Cardiac muscle cell (in vitro differentiated cells and primary cell): ENCODE data around the gene ZNF281. TPM values are rescaled to one million over a fixed set of nuclear protein-coding genes. Genes with fewer than 3 reads are reported as not detected.

ENCODE experiments used
- DNase-seq, 2 donors: peaks; one replicate each; pipeline versions ENCODE4 v3.0.0 to v3.0.0-alpha.2; 2010 to 2017; ENCODE audit warnings: low read depth in 1 of 2, low spot score in 1 of 2
- H3K27ac ChIP-seq: fragments of 200-600 bp; sonication (generic); 2 replicates; pipeline ENCODE4 v1.5.1; 2016
- H3K27me3 ChIP-seq: fragments of 200-600 bp; sonication (generic); 2 replicates; pipeline ENCODE4 v1.6.0; 2016; ENCODE audit warnings: control low read depth
- H3K36me3 ChIP-seq: fragments of 200-600 bp; sonication (generic); 2 replicates; pipeline ENCODE4 v1.5.1; 2016; ENCODE audit warnings: control low read depth
- H3K4me1 ChIP-seq: fragments of 200-600 bp; sonication (generic); 2 replicates; pipeline ENCODE4 v1.8.1; 2017; ENCODE audit warnings: low read depth, mild to moderate bottlenecking, mixed run types
- H3K4me3 ChIP-seq: fragments of 200-600 bp; sonication (generic); 2 replicates; pipeline ENCODE4 v1.5.1; 2016; ENCODE audit warnings: mild to moderate bottlenecking
- H3K9me3 ChIP-seq: fragments of 200-600 bp; sonication (generic); 2 replicates; pipeline ENCODE4 v1.5.1; 2017; ENCODE audit warnings: low read depth, mild to moderate bottlenecking, control low read depth
- polyA plus RNA-seq: library from polyadenylated mRNA; unstranded; fragments of >200 nt; fragmentation: Nextera tagmentation; extraction: Ambion mirVana; gene quantifications from 2 replicates; pipeline ENCODE4 v1.2.1, GENCODE V29; 2016
- total RNA-seq: library from RNA; depleted of rRNA; stranded (reverse); fragments of >200 nt; gene quantifications from 2 replicates; pipeline ENCODE4 v1.2.3, GENCODE V29; 2016
- TF ChIP-seq, protein P1 (sequence below): IDR thresholded peaks from 2 replicates; pipeline ENCODE4 v1.5.1; 2012; ENCODE audit warnings: low read depth, mild to moderate bottlenecking, low read length

The ZNF281 gene
- total and polyA plus RNA-seq, 2 experiments from 2014 or later: 19.8 to 20.4 TPM

- TF ChIP-seq, protein P1, sequence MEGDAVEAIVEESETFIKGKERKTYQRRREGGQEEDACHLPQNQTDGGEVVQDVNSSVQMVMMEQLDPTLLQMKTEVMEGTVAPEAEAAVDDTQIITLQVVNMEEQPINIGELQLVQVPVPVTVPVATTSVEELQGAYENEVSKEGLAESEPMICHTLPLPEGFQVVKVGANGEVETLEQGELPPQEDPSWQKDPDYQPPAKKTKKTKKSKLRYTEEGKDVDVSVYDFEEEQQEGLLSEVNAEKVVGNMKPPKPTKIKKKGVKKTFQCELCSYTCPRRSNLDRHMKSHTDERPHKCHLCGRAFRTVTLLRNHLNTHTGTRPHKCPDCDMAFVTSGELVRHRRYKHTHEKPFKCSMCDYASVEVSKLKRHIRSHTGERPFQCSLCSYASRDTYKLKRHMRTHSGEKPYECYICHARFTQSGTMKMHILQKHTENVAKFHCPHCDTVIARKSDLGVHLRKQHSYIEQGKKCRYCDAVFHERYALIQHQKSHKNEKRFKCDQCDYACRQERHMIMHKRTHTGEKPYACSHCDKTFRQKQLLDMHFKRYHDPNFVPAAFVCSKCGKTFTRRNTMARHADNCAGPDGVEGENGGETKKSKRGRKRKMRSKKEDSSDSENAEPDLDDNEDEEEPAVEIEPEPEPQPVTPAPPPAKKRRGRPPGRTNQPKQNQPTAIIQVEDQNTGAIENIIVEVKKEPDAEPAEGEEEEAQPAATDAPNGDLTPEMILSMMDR: no peak
- Histone ChIP-seq H3K36me3 (no peaks in the 10 kb centered on the region), H3K27ac (no peak overlapping the region), H3K4me3 (no peak overlapping the region), H3K27me3 (no peaks in the 10 kb centered on the region), H3K9me3 (no peaks in the 10 kb centered on the region), H3K4me1 (no peaks in the 10 kb centered on the region)
- no peak for DNase-seq
These were observed 43.2 kb upstream of the ZNF281 start for GRCh38 chr1:200452850-200453552.

GRCh38 chr1:200448034-200448762 is 38.4 kb upstream of the ZNF281 start:
- Histone ChIP-seq H3K36me3 (no peaks in the 10 kb centered on the region), H3K4me3 (no peak overlapping the region), H3K9me3 (no peaks in the 10 kb centered on the region), H3K27me3 (no peaks in the 10 kb centered on the region), H3K4me1 (no peaks in the 10 kb centered on the region), H3K27ac (no peak overlapping the region)
- DNase-seq: no peak
- TF ChIP-seq, protein P1: no peak

- Histone ChIP-seq H3K9me3 (no peaks in the 10 kb centered on the region), H3K4me3 (no peak overlapping the region), H3K27ac (no peak overlapping the region), H3K27me3 (no peaks in the 10 kb centered on the region), H3K4me1 (no peaks in the 10 kb centered on the region), H3K36me3 (no peaks in the 10 kb centered on the region)
- no peak for DNase-seq
- TF ChIP-seq, protein P1: no peak
These were observed 35.4 kb upstream of the ZNF281 start for GRCh38 chr1:200445213-200445612.

GRCh38 chr1:200444478-200444877 is 34.6 kb upstream of the ZNF281 start:
- Histone ChIP-seq H3K4me3 (no peak overlapping the region), H3K9me3 (no peaks in the 10 kb centered on the region), H3K27me3 (no peaks in the 10 kb centered on the region), H3K4me1 (no peaks in the 10 kb centered on the region), H3K27ac (no peak overlapping the region), H3K36me3 (no peaks in the 10 kb centered on the region)
- no peak for DNase-seq
- TF ChIP-seq, protein P1: no peak

DNA sequence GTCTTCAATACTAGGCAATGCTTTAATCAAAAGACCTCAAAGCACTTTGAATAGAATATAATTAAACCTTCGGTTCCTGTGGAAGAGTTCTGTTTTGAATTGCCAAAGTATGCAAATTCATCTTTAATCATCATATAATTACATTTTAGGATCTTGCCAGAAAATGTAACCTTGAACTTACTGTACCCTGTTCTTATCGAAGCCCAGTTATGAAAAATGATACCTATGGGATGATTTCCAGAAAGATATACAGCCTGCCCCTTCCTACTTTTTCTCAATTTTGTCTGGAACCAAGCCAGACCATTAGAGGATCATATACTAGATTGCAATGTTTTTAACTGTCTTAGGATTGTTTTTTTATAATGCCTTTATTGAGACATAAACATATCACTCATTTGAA is 34.0 kb upstream of the ZNF281 start:
- H3K9me3 ChIP-seq: no peaks in the 10 kb centered on the region
- no peak overlapping the region for H3K4me3 ChIP-seq
- no peak for DNase-seq
- H3K36me3 ChIP-seq: no peaks in the 10 kb centered on the region
- TF ChIP-seq, protein P1: no peak
- H3K27me3 ChIP-seq: no peaks in the 10 kb centered on the region
- H3K27ac ChIP-seq: no peak overlapping the region
- H3K4me1 ChIP-seq: no peaks in the 10 kb centered on the region
